H9 (cell line): ENCODE results near the gene RAB3IL1. TPM values are rescaled to one million over a fixed set of nuclear protein-coding genes. Genes with fewer than 3 reads are reported as not detected.

ENCODE experiments used
- DNase-seq: peaks from one replicate; pipeline ENCODE4 v3.0.0-alpha.2; 2017
- H2AFZ ChIP-seq: one replicate; pipeline ENCODE4 v1.6.1; 2013; ENCODE audit warnings: mild to moderate bottlenecking, low read length, control low read depth, moderate library complexity
- H2AK5ac ChIP-seq: 2 replicates; pipeline ENCODE4 v1.6.1; 2013; ENCODE audit warnings: low read length, control low read depth, mixed read lengths; ENCODE audit not compliant: insufficient read length
- H2BK120ac ChIP-seq: one replicate; pipeline ENCODE4 v1.6.1; 2013; ENCODE audit warnings: low read depth, mild to moderate bottlenecking, low read length, control low read depth, inconsistent platforms; ENCODE audit not compliant: poor library complexity, severe bottlenecking
- H2BK12ac ChIP-seq: 2 replicates; pipeline ENCODE4 v1.6.1; 2013; ENCODE audit warnings: low read length, control low read depth, mixed read lengths, low read depth; ENCODE audit not compliant: insufficient read length
- H2BK15ac ChIP-seq: 2 replicates; pipeline ENCODE4 v1.6.1; 2013; ENCODE audit warnings: low read depth, low read length, control low read depth
- H2BK20ac ChIP-seq: one replicate; pipeline ENCODE4 v1.6.1; 2013; ENCODE audit warnings: low read depth, mild to moderate bottlenecking, low read length, control low read depth, inconsistent platforms; ENCODE audit not compliant: poor library complexity, severe bottlenecking
- H2BK5ac ChIP-seq: 2 replicates; pipeline ENCODE4 v1.6.1; 2013; ENCODE audit warnings: low read length, control low read depth, mixed read lengths; ENCODE audit not compliant: insufficient read length
- H3K14ac ChIP-seq: 2 replicates; pipeline ENCODE4 v1.6.1; 2013; ENCODE audit warnings: low read length, control low read depth; ENCODE audit not compliant: insufficient read depth
- H3K18ac ChIP-seq: 2 replicates; pipeline ENCODE4 v1.6.1; 2013; ENCODE audit warnings: low read depth, mild to moderate bottlenecking, mixed read lengths, low read length, control low read depth; ENCODE audit not compliant: insufficient read length
- H3K23ac ChIP-seq: 2 replicates; pipeline ENCODE4 v1.6.1; 2013; ENCODE audit warnings: low read length, control low read depth, mixed read lengths, low read depth; ENCODE audit not compliant: insufficient read length
- H3K23me2 ChIP-seq: 2 replicates; pipeline ENCODE4 v1.6.1; 2013; ENCODE audit warnings: low read depth, mild to moderate bottlenecking, mixed read lengths, low read length, control low read depth; ENCODE audit not compliant: insufficient read length, poor library complexity, severe bottlenecking
- H3K27ac ChIP-seq: 2 replicates; pipeline ENCODE4 v1.5.1; 2013; ENCODE audit warnings: low read length, control low read depth, mixed read lengths, low read depth; ENCODE audit not compliant: insufficient read length
- H3K27me3 ChIP-seq: 2 replicates; pipeline ENCODE4 v1.6.1; 2013; ENCODE audit warnings: low read length, control low read depth, inconsistent platforms; ENCODE audit not compliant: insufficient read depth
- H3K4ac ChIP-seq: 2 replicates; pipeline ENCODE4 v1.6.1; 2013; ENCODE audit warnings: low read depth, mild to moderate bottlenecking, control low read depth, inconsistent platforms, low read length, moderate library complexity
- H3K4me1 ChIP-seq: 2 replicates; pipeline ENCODE4 v1.6.1; 2013; ENCODE audit warnings: low read length, control low read depth, inconsistent platforms; ENCODE audit not compliant: insufficient read depth
- H3K4me2 ChIP-seq: 2 replicates; pipeline ENCODE4 v1.6.1; 2013; ENCODE audit warnings: low read length, control low read depth, mixed read lengths; ENCODE audit not compliant: insufficient read length, insufficient read depth
- H3K56ac ChIP-seq: 2 replicates; pipeline ENCODE4 v1.6.1; 2013; ENCODE audit warnings: low read depth, mild to moderate bottlenecking, mixed read lengths, low read length, control low read depth; ENCODE audit not compliant: insufficient read length
- H3K79me1 ChIP-seq: 2 replicates; pipeline ENCODE4 v1.6.1; 2013; ENCODE audit warnings: low read depth, mild to moderate bottlenecking, moderate library complexity, low read length, control low read depth, inconsistent platforms; ENCODE audit not compliant: insufficient read depth, poor library complexity, severe bottlenecking
- H3K79me2 ChIP-seq: 2 replicates; pipeline ENCODE4 v1.6.1; 2013; ENCODE audit warnings: low read length, control low read depth, inconsistent platforms; ENCODE audit not compliant: insufficient read depth
- H3K9ac ChIP-seq: 2 replicates; pipeline ENCODE4 v1.6.1; 2013; ENCODE audit warnings: low read length, control low read depth, mixed read lengths; ENCODE audit not compliant: insufficient read length; ENCODE audit errors: extremely low read depth
- H3K9me3 ChIP-seq: one replicate; pipeline ENCODE4 v1.6.1; 2013; ENCODE audit warnings: low read depth, low read length, inconsistent platforms; ENCODE audit not compliant: control insufficient read depth
- H3T11ph ChIP-seq: one replicate; pipeline ENCODE4 v1.6.1; 2013; ENCODE audit warnings: mild to moderate bottlenecking, low read length, control low read depth, inconsistent platforms
- H4K20me1 ChIP-seq: one replicate; pipeline ENCODE4 v1.6.1; 2013; ENCODE audit not compliant: control insufficient read depth, insufficient read length, insufficient read depth
- H4K5ac ChIP-seq: 2 replicates; pipeline ENCODE4 v1.6.1; 2013; ENCODE audit warnings: low read depth, mild to moderate bottlenecking, mixed read lengths, low read length, control low read depth; ENCODE audit not compliant: insufficient read length
- H4K8ac ChIP-seq: replicated peaks from 2 replicates; pipeline ENCODE4 v1.6.1; 2013; ENCODE audit warnings: low read length, control low read depth, mixed read lengths, low read depth; ENCODE audit not compliant: insufficient read length
- H4K91ac ChIP-seq: 2 replicates; pipeline ENCODE4 v1.6.1; 2013; ENCODE audit warnings: low read depth, mild to moderate bottlenecking, moderate library complexity, mixed read lengths, low read length, control low read depth; ENCODE audit not compliant: insufficient read length
- H3K27ac Mint-ChIP-seq, 3 experiments: 2 replicates in 2 of 3; 3 replicates in 1 of 3; pipeline ENCODE4 v1.8.0; 2020 to 2021; ENCODE audit warnings: mixed read lengths in 3 of 3, mild to moderate bottlenecking in 1 of 3, moderate library complexity in 1 of 3
- H3K27me3 Mint-ChIP-seq: 2 replicates; pipeline ENCODE4 v1.8.0; 2021; ENCODE audit warnings: low read depth, mild to moderate bottlenecking, moderate library complexity, mixed read lengths
- H3K36me3 Mint-ChIP-seq, 3 experiments: 2 replicates in 2 of 3; 3 replicates in 1 of 3; pipeline ENCODE4 v1.8.0; 2020 to 2021; ENCODE audit warnings: low read depth in 3 of 3, mixed read lengths in 3 of 3; ENCODE audit not compliant: insufficient read depth in 1 of 3
- H3K4me1 Mint-ChIP-seq, 2 experiments: 2 replicates each; pipeline ENCODE4 v1.8.0; 2020; ENCODE audit warnings: mixed read lengths in 2 of 2
- H3K4me3 Mint-ChIP-seq, 2 experiments: 2 replicates in 1 of 2; 3 replicates in 1 of 2; pipeline ENCODE4 v1.8.0; 2020 to 2021; ENCODE audit warnings: mild to moderate bottlenecking in 2 of 2, mixed read lengths in 2 of 2, moderate library complexity in 1 of 2
- H3K9me3 Mint-ChIP-seq, 2 experiments: 2 replicates in 1 of 2; 3 replicates in 1 of 2; pipeline ENCODE4 v1.8.0; 2020; ENCODE audit warnings: mild to moderate bottlenecking in 2 of 2, mixed read lengths in 2 of 2, moderate library complexity in 1 of 2
- WGBS: extraction: QIAGEN DNeasy Blood & Tissue Kit; methylation state at CpG from one replicate; pipeline ENCODE4 v1.1.7; 2013; ENCODE audit warnings: missing lambda C conversion rate, low lambda C conversion rate, mixed read lengths; ENCODE audit not compliant: insufficient read length; ENCODE audit errors: extremely low coverage; 5-methylcytosine and 5-hydroxymethylcytosine counted together
- total RNA-seq: library from RNA; stranded (reverse); gene quantifications from 2 replicates; pipeline ENCODE4 v1.2.1, GENCODE V29; 2021
- TF ChIP-seq, protein P1 (sequence below): fragments of 200-600 bp; sonication (generic); conservative IDR thresholded peaks from 3 replicates; pipeline ENCODE4 v1.8.0; 2021; ENCODE audit warnings: antibody characterized with exemption, mild to moderate bottlenecking

Gene RAB3IL1
- total RNA-seq, 1 experiment from 2014 or later = 2.4 TPM

DNA sequence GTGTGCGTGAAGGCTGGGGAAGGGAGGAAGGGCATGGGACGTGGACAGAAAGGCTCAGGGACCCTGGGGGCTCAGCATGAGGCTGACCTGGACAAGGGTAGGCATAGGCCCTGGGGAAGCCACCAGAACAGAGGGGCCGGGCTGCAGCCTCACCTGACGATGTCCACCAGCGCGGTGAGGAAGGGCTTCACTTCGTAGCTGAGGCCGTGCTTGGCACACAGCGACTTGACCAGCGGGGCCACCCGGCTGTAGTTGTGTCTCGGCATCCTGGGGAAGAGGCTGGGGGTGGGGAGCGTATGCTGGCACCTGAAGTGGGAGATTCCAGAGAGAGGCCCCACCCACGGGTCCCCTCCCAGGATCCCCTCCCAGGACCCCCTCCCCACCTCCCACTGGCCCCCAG, 41.7 kb downstream of the RAB3IL1 start:
- Mint-ChIP-seq H3K9me3 (no peaks in the 10 kb centered on the region), H3K27ac (no peak overlapping the region), H3K27me3 (peaks cover 21% of the 10 kb centered on the region), H3K36me3 (peaks cover 0 to 3% (median 0%) of the 10 kb centered on the region in 3 experiments; a peak in 2 of 7 replicates), H3K4me1 (peaks cover 29 to 30% of the 10 kb centered on the region in 2 experiments), H3K4me3 (no peak overlapping the region; a peak in 1 of 5 replicates)
- TF ChIP-seq, protein P1, sequence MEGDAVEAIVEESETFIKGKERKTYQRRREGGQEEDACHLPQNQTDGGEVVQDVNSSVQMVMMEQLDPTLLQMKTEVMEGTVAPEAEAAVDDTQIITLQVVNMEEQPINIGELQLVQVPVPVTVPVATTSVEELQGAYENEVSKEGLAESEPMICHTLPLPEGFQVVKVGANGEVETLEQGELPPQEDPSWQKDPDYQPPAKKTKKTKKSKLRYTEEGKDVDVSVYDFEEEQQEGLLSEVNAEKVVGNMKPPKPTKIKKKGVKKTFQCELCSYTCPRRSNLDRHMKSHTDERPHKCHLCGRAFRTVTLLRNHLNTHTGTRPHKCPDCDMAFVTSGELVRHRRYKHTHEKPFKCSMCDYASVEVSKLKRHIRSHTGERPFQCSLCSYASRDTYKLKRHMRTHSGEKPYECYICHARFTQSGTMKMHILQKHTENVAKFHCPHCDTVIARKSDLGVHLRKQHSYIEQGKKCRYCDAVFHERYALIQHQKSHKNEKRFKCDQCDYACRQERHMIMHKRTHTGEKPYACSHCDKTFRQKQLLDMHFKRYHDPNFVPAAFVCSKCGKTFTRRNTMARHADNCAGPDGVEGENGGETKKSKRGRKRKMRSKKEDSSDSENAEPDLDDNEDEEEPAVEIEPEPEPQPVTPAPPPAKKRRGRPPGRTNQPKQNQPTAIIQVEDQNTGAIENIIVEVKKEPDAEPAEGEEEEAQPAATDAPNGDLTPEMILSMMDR = no peak
- no peak overlapping the region for H2BK120ac ChIP-seq
- H3K4me2 ChIP-seq = no peak overlapping the region
- H3K27me3 ChIP-seq = no peaks in the 10 kb centered on the region; the same call in 1 of the 2 replicates
- H3K79me2 ChIP-seq = no peaks in the 10 kb centered on the region
- H4K91ac ChIP-seq = no peak overlapping the region
- no peak overlapping the region for H3K9ac ChIP-seq
- no peak overlapping the region for H3K23ac ChIP-seq
- H2AFZ ChIP-seq = no peak overlapping the region
- no peak for DNase-seq
- no peak overlapping the region for H4K8ac ChIP-seq
- H3K4me1 ChIP-seq = peaks cover 7% of the 10 kb centered on the region; the same call in 1 of the 2 replicates
- no peak overlapping the region for H2BK12ac ChIP-seq
- H3K79me1 ChIP-seq = no peaks in the 10 kb centered on the region
- H3T11ph ChIP-seq = no peak overlapping the region
- H4K5ac ChIP-seq = no peak overlapping the region
- no peak overlapping the region for H3K27ac ChIP-seq
- no peak overlapping the region for H2BK15ac ChIP-seq
- H4K20me1 ChIP-seq = no peaks in the 10 kb centered on the region
- H2BK5ac ChIP-seq = no peak overlapping the region
- H3K23me2 ChIP-seq = peaks cover 2% of the 10 kb centered on the region
- H2BK20ac ChIP-seq = no peak overlapping the region
- no peak overlapping the region for H3K4ac ChIP-seq
- no peak overlapping the region for H2AK5ac ChIP-seq
- H3K9me3 ChIP-seq = no peaks in the 10 kb centered on the region
- H3K14ac ChIP-seq = no peak overlapping the region
- no CpG with 5 or more reads among the region's 14 CpGs for WGBS
- no peak overlapping the region for H3K18ac ChIP-seq
- H3K56ac ChIP-seq = no peak overlapping the region
